HEK293 (cell line): ENCODE measurements around the gene AGO1.

Experiments
- INSM2 ChIP-seq: fragments of 450-650 bp; formaldehyde crosslinking; IDR thresholded peaks from 2 replicates; pipeline ENCODE4 v1.5.1; 2016; ENCODE audit warnings: missing biosample characterization, missing genetic modification characterization
- ZFP41 ChIP-seq: fragments of 450-650 bp; formaldehyde crosslinking; IDR thresholded peaks from 2 replicates; pipeline ENCODE4 v1.5.1; 2016; ENCODE audit warnings: missing biosample characterization, missing genetic modification characterization, borderline replicate concordance
- ZNF140 ChIP-seq: fragments of 450-650 bp; formaldehyde crosslinking; IDR thresholded peaks from 2 replicates; pipeline ENCODE4 v1.5.1; 2016; ENCODE audit warnings: missing biosample characterization, missing genetic modification characterization
- ZNF184 ChIP-seq: fragments of 450-650 bp; IDR thresholded peaks from 2 replicates; pipeline ENCODE4 v1.5.1; 2018; ENCODE audit warnings: missing biosample characterization, mild to moderate bottlenecking, missing genetic modification characterization
- ZNF274 ChIP-seq, 2 experiments: fragments of 200-500 bp in 1 of 2; fragments of 450-650 bp in 1 of 2; sonication (Bioruptor generic) in 1 of 2; formaldehyde crosslinking in 1 of 2; IDR thresholded peaks; 2 replicates each; pipeline versions ENCODE4 v1.5.1 to v1.6.1; 2014 to 2016; ENCODE audit warnings: borderline replicate concordance in 1 of 2, inconsistent platforms in 1 of 2, low read length in 1 of 2, missing biosample characterization in 1 of 2, missing genetic modification characterization in 1 of 2
- ZNF335 ChIP-seq: fragments of 450-650 bp; formaldehyde crosslinking; conservative IDR thresholded peaks from 2 replicates; pipeline ENCODE4 v1.5.1; 2016; ENCODE audit warnings: missing biosample characterization, missing genetic modification characterization
- ZNF704 ChIP-seq: fragments of 450-650 bp; formaldehyde crosslinking; IDR thresholded peaks from 2 replicates; pipeline ENCODE4 v1.5.1; 2016; ENCODE audit warnings: missing biosample characterization, missing genetic modification characterization
- TF ChIP-seq, protein P1 (sequence below): fragments of 450-650 bp; formaldehyde crosslinking; IDR thresholded peaks from 2 replicates; pipeline ENCODE4 v1.5.1; 2016; ENCODE audit warnings: missing biosample characterization, missing genetic modification characterization
- TF ChIP-seq, protein P2 (sequence below): fragments of 450-650 bp; formaldehyde crosslinking; IDR thresholded peaks from 2 replicates; pipeline ENCODE4 v1.5.1; 2016; ENCODE audit warnings: missing biosample characterization, missing genetic modification characterization
- TF ChIP-seq, protein P3 (sequence below): fragments of 450-650 bp; formaldehyde crosslinking; IDR thresholded peaks from 2 replicates; pipeline ENCODE4 v1.5.1; 2016; ENCODE audit warnings: missing biosample characterization, missing genetic modification characterization

- TF ChIP-seq, protein P1, sequence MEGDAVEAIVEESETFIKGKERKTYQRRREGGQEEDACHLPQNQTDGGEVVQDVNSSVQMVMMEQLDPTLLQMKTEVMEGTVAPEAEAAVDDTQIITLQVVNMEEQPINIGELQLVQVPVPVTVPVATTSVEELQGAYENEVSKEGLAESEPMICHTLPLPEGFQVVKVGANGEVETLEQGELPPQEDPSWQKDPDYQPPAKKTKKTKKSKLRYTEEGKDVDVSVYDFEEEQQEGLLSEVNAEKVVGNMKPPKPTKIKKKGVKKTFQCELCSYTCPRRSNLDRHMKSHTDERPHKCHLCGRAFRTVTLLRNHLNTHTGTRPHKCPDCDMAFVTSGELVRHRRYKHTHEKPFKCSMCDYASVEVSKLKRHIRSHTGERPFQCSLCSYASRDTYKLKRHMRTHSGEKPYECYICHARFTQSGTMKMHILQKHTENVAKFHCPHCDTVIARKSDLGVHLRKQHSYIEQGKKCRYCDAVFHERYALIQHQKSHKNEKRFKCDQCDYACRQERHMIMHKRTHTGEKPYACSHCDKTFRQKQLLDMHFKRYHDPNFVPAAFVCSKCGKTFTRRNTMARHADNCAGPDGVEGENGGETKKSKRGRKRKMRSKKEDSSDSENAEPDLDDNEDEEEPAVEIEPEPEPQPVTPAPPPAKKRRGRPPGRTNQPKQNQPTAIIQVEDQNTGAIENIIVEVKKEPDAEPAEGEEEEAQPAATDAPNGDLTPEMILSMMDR (tag by site-specific recombination) = no peak
- TF ChIP-seq ZNF335 (tag by site-specific recombination) (no peak), INSM2 (tag by site-specific recombination) (no peak), ZNF140 (tag by site-specific recombination) (no peak), ZNF704 (tag by site-specific recombination) (no peak), ZNF184 (no peak), ZNF274 (IDR thresholded peaks at IDR 0.05; ENCODE audit: low read length) (no peak), ZNF274 (tag by site-specific recombination; IDR thresholded peaks at IDR 0.05; ENCODE audit: borderline replicate concordance) (no peak), ZFP41 (no peak)
- TF ChIP-seq, protein P2, sequence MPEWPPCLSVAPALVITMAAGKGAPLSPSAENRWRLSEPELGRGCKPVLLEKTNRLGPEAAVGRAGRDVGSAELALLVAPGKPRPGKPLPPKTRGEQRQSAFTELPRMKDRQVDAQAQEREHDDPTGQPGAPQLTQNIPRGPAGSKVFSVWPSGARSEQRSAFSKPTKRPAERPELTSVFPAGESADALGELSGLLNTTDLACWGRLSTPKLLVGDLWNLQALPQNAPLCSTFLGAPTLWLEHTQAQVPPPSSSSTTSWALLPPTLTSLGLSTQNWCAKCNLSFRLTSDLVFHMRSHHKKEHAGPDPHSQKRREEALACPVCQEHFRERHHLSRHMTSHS = no peak
- TF ChIP-seq, protein P3, sequence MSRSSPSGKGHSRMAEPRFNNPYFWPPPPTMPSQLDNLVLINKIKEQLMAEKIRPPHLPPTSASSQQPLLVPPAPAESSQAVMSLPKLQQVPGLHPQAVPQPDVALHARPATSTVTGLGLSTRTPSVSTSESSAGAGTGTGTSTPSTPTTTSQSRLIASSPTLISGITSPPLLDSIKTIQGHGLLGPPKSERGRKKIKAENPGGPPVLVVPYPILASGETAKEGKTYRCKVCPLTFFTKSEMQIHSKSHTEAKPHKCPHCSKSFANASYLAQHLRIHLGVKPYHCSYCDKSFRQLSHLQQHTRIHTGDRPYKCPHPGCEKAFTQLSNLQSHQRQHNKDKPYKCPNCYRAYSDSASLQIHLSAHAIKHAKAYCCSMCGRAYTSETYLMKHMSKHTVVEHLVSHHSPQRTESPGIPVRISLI (tag by site-specific recombination) = no peak
Measured at GRCh38 chr1:35857830-35858229, 25.2 kb upstream of the AGO1 start.
